WERI-Rb-1 (cell line): ENCODE data around the gene DKK1.

Experiments
- DNase-seq: peaks from one replicate; pipeline ENCODE4 v3.0.0-alpha.2; 2020
- H3K27ac ChIP-seq: fragments of 250-450 bp; sonication (Bioruptor Pico); 2 replicates; pipeline ENCODE4 v1.5.1; 2020; ENCODE audit warnings: mild to moderate bottlenecking, moderate library complexity
- H3K27me3 ChIP-seq: fragments of 250-450 bp; sonication (Bioruptor Pico); 2 replicates; pipeline ENCODE4 v1.5.1; 2021; ENCODE audit warnings: mild to moderate bottlenecking, low read depth, moderate library complexity; ENCODE audit not compliant: insufficient read depth, severe bottlenecking
- H3K36me3 ChIP-seq: fragments of 250-450 bp; sonication (Bioruptor Pico); 2 replicates; pipeline ENCODE4 v1.5.1; 2020; ENCODE audit warnings: mild to moderate bottlenecking, moderate library complexity
- H3K4me3 ChIP-seq: 2 replicates; pipeline ENCODE4 v1.5.1; 2011; ENCODE audit warnings: low read depth, mild to moderate bottlenecking, control low read depth, low read length
- H3K9me3 ChIP-seq: fragments of 250-450 bp; sonication (Bioruptor Pico); 2 replicates; pipeline ENCODE4 v1.5.1; 2021; ENCODE audit warnings: mild to moderate bottlenecking, moderate library complexity; ENCODE audit not compliant: severe bottlenecking
- TF ChIP-seq, protein P1 (sequence below): IDR thresholded peaks from 2 replicates; pipeline ENCODE4 v1.5.1; 2011; ENCODE audit warnings: low read depth, mild to moderate bottlenecking, control low read depth, inconsistent platforms, low read length

The DKK1 gene

DNA sequence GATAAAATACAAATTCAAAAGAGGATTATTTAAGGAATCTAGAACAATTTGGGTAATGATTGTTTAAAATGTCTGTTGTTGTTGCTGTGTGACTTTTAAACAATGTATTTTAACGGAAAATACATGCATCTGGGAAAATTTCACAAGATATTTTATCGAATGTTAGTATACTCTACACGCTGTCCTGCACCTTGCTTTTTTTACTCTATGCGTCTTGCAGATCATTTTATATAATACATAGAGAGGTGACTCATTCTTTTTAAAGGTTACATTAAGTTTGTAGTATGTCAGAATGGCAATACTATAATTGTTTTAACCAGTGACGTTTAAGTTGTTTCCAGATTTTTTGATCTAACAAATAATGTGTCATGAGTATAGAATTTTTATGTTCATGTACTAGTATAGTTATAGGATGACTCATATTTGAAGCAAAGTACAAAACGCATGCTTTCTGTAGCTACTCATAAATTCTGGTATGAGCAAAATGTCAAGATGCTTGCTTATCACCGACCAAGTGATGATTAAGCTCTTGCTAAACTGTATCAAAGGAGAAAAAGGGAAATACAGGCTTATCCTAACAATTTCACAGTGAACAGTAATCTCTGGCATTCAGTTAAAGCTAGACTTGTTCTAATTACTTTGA is 4.9 kb downstream of the DKK1 start:
- Histone ChIP-seq H3K4me3 (no peak overlapping the region), H3K27me3 (peaks cover 18% of the 10 kb centered on the region), H3K36me3 (no peaks in the 10 kb centered on the region), H3K27ac (no peak overlapping the region), H3K9me3 (no peaks in the 10 kb centered on the region)
- TF ChIP-seq, protein P1, sequence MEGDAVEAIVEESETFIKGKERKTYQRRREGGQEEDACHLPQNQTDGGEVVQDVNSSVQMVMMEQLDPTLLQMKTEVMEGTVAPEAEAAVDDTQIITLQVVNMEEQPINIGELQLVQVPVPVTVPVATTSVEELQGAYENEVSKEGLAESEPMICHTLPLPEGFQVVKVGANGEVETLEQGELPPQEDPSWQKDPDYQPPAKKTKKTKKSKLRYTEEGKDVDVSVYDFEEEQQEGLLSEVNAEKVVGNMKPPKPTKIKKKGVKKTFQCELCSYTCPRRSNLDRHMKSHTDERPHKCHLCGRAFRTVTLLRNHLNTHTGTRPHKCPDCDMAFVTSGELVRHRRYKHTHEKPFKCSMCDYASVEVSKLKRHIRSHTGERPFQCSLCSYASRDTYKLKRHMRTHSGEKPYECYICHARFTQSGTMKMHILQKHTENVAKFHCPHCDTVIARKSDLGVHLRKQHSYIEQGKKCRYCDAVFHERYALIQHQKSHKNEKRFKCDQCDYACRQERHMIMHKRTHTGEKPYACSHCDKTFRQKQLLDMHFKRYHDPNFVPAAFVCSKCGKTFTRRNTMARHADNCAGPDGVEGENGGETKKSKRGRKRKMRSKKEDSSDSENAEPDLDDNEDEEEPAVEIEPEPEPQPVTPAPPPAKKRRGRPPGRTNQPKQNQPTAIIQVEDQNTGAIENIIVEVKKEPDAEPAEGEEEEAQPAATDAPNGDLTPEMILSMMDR: no peak
- DNase-seq: no peak

DNA sequence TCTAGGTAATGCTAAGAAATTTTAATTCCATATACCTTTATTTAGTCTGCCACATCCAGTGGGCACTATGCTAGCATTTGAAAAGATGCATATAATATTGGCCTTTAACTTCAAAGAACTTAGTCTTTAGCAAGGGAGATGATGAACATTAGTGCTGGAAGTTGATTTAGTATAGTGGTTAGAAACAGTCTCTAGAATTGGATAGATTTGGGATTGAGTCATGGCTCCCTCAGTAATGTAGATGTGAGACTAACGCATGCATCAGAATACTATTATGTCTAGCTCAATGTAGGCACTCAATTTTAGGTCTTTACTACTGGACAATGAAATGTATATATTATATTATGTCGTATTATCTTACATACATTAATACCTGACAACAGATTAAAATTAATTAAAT is 5.8 kb downstream of the DKK1 start:
- Histone ChIP-seq H3K9me3 (no peaks in the 10 kb centered on the region), H3K27ac (no peak overlapping the region), H3K4me3 (no peak overlapping the region), H3K36me3 (no peaks in the 10 kb centered on the region), H3K27me3 (peaks cover 9% of the 10 kb centered on the region)
- DNase-seq: no peak
- TF ChIP-seq, protein P1: no peak

DNA sequence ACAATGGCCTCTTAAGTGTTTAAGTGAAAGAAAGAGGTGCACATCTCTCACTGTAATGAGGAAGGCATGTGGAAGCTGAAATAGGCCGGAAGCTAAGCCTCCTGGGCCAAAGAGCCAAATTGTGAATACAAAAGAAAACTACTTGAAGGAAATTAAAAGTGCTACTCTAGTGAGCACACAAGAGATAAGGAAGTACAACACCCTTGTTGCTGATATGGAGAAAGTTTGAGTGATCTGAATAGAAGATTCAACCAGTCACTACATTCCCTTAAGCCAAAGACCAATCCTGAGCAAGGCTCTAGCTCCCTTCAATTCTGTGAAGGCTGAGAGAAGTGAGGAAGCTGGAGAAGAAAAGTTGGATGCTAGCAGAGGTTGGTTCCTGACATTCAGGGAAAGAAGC is 8.2 kb downstream of the DKK1 start:
- no peaks in the 10 kb centered on the region for H3K36me3 ChIP-seq
- peaks cover 4% of the 10 kb centered on the region for H3K27me3 ChIP-seq
- no peak overlapping the region for H3K27ac ChIP-seq
- no peak for DNase-seq
- no peaks in the 10 kb centered on the region for H3K9me3 ChIP-seq
- no peak overlapping the region for H3K4me3 ChIP-seq
- TF ChIP-seq, protein P1: no peak

DNA sequence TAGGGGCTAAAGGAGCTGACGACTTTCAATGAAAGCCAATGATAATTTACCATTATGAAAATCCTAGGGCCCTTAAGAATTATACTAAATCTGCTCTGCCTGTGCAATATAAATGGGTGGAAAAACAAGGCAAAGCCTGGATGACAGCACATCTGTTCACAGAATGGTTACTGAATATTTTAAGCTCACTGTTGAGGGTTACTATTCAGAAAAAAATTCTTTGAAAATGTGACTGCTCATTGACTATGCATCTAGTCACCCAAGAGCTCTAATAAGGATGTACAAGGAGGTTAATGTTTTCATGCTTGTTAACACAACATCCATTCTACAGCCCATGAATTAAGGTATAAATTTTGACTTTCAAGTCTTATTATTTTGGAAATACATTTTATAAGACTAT is 8.9 kb downstream of the DKK1 start:
- Histone ChIP-seq H3K9me3 (no peaks in the 10 kb centered on the region), H3K36me3 (no peaks in the 10 kb centered on the region), H3K27me3 (peaks cover 3% of the 10 kb centered on the region), H3K27ac (no peak overlapping the region), H3K4me3 (no peak overlapping the region)
- DNase-seq: no peak
- TF ChIP-seq, protein P1: no peak

DNA sequence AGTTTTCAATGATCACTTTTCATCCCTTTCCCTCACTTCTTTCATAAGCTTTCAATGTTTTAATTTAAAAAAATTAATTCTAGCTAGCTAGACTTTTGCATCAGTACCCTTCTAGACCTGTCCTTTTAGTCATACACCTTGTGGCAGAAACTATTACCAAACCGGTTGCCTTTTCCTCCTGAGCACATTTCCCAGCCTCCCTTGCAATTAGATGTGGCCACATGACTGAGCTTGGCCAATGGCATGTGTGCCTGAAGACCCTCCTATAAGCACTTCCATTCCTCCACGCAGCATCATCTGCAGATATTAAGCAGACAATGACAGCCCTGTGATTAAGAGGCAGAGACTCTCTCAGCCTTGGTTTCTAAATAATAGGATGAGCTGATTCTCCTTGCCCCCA is 12.3 kb downstream of the DKK1 start:
- H3K9me3 ChIP-seq: no peaks in the 10 kb centered on the region
- TF ChIP-seq, protein P1: no peak
- H3K36me3 ChIP-seq: no peaks in the 10 kb centered on the region

DNA sequence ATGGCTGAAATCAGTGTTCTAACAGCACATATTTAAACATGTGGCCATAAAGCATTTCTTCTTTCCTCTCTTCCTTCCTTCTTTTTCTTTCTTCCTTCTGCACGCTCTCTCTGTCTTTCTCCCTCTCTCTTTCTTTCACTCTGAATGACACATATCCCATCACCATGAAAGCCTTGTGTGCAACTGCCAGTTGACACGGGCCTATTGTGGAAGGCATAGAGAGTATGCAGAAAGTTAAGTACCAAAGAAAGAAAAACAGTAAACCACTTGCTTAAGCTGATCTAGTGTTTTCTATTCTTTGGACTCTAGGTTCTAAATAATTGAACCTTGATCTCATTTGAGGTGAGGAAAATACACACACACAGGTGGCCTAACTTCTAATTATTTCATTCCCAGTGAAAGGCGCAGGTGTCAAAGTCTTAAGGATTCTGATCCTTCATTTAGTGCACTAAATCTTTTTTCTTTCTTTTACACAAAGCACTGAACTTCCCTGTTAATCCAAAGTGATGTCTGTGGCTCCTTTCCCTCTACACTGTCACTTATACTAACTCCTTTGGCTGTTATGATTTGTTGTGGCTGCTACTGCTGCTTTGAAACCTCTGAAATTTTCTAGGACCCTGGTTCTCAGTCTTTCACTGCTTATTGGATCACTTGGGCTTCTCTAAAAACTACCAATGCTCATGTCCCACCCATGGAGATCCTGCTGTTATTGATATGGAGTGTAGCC is 17.7 kb downstream of the DKK1 start:
- TF ChIP-seq, protein P1: no peak
- DNase-seq: no peak

More for the DNA sequence above, 12.3 kb downstream of the DKK1 start:
- H3K27ac ChIP-seq: no peak overlapping the region
- no peaks in the 10 kb centered on the region for H3K27me3 ChIP-seq
- no peak overlapping the region for H3K4me3 ChIP-seq
- DNase-seq: no peak

More for the DNA sequence above, 17.7 kb downstream of the DKK1 start:
- Histone ChIP-seq H3K27ac (no peak overlapping the region), H3K4me3 (no peak overlapping the region), H3K36me3 (no peaks in the 10 kb centered on the region), H3K9me3 (no peaks in the 10 kb centered on the region), H3K27me3 (no peaks in the 10 kb centered on the region)
